GM19452 (cell line): Measurements from ENCODE around the gene LAG3.

Experiments used
- ATAC-seq: cut with Tn5 transposase; IDR thresholded peaks from one replicate; pipeline ENCODE4 v1.9.1; 2021; ENCODE audit not compliant: unreplicated experiment

LAG3 gene

DNA sequence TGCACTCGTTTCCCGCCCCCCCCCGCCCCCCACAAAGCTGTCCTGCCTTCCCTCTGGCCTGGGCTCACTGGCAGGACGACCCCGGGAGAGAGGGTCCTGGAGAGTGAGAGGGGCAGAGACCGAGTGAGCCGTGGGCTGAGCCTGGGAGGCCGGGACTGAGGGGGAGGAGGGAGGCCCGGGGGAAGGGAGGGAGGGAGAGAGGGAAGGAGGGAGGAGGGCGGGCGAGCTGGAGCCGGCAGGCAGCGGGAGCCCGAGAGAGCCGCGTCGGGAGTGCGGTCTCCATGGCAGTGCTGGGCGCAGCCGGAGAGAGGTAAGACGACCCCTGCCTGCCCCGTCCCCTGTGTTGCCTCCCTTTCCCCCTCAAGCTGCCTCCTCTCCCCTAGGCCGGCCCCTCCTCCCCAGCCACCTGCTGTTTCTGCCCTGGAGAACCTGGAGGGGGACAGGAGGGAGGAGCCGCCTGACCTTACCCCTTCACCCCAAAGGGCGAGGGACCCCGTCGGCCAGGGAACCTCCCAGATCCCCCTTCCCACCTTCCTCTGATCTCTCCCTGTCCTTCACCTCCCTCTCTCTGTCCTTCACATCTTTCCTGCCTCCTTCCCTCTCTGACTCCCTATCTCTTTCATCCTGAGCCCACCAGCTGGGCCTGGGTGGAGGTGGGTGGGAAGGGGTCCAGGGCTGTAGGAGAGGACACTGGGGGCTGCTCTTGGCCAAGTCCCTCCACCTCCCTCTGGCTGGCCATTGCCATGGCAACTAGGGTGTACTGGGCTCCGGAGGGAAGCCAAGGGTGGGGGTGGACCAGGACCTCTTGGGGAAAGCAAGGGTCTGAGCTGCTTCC is 49.5 kb downstream of the LAG3 start, which contains the start of gene GPR162:
GPR162 (plus strand) TSS at position 231 of the 835 bp plus-strand sequence. CDS start 2,078 bp downstream, outside the sequence.
- ATAC-seq: no peak

DNA sequence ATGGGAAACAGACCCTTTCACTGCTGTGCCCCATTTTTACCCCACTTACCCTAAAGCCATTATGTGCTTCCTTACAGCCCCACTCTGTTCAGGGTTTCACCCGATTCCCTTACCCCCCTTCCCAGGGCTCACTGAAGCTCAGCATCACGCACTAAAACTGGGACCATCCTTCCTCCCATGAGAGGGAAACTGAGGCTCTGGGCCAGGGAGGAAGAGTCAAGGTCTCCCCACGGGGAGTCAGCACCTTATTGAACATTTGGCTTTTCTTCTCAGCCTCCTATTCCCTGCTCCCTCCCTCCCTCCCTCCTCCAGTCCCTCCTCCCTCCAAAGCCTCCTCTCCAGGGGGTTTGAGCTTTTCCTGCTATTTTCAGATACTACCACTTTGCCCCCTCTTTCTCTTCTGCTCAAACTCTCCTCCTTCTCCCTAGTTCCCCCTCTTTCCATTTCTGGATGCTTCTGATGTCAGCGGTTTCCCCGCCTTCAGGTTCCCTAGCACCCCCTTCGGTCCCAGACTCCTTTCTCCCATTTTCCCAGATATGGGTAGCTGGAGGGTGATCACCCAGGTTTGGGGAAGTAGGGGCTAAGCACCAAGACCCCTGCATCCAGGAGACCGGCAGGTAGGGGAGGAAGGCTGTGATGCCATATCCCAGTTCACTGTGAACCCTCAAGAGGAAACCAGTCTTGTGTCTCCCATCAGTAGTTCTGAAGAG is 50.3 kb downstream of the LAG3 start:
- no peak for ATAC-seq

DNA sequence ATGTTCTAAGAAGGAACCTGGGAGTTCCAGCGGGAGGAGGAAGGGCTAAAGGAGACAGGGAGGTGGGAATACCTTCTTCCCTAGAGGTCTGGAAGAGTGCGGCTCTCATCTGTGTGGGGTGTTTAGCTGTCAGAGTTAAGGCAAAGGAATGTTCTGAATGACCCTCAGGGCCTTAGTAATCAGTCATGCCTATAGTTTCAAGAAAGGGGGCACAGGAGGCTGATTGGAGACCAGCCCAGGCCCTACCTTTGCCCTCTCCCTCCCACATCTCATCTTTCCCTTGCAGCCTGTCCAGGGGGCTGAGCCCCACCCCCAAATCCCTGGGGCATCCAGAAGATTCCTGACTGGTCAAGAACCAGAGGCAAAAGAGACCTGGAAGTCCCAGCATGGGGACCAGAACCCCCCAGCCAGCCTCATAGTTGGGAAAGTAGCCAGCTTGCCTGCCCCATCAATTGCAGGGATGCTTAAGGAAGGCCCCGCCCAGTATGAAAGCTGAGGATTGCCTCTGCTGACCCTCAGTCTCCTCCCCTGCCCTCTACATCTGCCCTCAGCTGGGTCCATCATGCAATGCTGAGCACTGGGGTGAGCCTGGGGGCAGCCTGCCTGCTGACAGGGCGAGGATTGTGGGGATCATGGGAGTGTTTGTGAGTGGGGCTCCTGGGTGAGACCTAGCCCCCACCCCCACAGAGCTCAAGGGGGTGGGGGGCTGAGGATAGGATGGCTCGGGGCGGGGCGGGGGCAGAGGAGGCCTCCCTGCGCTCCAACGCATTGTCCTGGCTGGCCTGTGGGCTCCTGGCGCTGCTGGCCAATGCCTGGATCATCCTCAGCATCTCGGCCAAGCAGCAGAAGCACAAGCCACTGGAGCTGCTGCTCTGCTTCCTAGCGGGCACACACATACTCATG is 51.1 kb downstream of the LAG3 start:
- ATAC-seq: no peak

DNA sequence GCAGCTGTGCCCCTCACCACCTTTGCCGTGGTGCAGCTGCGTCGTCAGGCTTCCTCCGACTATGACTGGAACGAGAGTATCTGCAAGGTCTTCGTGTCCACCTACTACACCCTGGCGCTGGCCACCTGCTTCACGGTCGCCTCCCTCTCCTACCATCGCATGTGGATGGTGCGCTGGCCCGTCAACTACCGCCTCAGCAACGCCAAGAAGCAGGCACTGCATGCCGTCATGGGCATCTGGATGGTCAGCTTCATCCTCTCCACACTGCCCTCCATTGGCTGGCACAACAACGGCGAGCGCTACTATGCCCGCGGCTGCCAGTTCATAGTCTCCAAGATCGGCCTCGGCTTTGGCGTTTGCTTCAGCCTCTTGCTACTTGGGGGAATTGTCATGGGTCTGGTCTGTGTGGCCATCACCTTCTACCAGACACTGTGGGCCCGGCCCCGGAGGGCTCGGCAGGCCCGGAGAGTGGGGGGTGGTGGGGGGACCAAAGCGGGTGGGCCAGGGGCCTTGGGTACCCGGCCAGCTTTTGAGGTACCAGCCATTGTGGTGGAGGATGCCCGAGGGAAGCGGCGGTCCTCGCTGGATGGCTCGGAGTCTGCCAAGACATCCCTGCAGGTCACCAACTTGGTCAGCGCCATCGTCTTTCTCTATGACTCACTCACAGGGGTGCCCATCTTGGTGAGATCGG is 51.9 kb downstream of the LAG3 start:
- ATAC-seq: no peak

DNA sequence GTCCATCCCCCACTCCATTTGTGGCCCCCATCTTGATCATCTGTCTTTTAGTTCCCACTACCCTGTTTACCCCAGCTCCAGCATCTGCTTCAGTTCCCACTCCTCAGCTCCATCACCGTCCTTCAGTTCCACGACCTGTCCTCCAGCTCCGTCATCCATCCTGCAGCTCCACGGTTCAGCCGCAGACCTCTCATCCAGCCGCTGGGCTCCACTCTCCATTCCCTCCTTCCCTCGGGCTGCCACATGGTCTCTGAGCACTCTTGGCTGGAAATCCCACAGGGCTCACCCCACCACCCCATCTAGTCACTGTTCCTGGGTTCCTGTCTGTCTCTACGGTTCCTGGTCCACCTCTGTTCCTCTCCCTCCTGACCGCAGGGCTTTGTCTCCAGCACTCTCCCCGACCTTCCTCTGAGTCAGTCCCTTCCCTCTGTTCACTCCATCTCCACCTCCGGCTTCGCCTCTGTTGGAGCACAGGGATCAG is 52.6 kb downstream of the LAG3 start:
- ATAC-seq: no peak

DNA sequence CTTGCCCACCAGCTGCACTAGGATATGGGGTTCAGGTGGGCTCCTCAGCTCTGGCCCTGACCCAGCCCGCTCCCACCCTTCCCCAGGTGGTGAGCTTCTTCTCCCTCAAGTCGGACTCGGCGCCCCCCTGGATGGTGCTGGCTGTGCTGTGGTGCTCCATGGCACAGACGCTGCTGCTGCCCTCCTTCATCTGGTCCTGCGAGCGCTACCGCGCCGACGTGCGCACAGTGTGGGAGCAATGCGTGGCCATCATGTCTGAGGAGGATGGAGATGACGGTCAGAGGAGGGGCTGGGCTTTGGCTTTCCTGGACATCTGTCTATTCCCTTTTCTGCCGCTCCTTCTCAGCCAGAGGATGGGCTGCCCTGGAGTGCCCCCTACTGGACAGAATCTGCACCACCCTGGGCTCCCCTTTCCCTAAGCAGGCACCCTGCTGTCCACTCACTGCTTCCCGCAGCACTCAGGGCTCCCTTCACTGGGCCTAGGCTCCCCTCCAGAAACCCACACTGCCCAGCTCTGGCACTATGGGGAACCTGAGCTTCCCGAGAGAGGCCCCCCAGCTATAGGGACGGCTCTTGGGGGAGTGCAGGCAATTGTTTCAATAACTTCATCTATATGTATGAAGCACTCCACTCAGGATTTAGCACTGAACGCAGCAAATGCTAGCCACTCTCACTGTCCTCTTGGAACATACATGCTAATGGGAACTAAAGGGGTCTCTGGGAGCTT is 53.2 kb downstream of the LAG3 start:
- ATAC-seq: no peak

DNA sequence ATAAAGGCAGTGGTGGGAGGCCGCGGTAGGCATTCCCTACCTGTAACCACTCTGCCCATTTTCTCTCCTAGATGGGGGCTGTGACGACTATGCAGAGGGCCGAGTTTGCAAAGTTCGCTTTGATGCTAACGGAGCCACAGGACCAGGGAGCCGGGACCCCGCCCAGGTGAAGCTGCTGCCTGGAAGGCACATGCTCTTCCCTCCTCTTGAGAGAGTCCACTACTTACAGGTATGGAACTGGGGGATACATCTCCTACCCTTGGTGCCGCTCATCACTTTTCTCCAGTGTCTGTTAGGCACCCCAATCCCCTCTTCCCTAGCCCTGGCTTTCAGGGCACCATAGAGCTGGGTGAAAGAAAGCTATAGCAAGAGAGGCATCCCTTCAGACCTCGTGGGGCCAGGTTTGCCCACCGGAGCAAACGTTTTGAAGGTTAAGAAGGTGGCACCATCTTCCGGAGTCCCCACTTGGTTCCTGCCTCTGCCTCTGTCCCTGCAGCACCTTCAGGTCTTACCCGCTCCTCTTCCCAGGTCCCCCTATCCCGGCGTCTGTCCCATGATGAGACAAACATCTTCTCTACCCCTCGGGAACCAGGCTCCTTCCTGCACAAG is 53.9 kb downstream of the LAG3 start:
- ATAC-seq: no peak

DNA sequence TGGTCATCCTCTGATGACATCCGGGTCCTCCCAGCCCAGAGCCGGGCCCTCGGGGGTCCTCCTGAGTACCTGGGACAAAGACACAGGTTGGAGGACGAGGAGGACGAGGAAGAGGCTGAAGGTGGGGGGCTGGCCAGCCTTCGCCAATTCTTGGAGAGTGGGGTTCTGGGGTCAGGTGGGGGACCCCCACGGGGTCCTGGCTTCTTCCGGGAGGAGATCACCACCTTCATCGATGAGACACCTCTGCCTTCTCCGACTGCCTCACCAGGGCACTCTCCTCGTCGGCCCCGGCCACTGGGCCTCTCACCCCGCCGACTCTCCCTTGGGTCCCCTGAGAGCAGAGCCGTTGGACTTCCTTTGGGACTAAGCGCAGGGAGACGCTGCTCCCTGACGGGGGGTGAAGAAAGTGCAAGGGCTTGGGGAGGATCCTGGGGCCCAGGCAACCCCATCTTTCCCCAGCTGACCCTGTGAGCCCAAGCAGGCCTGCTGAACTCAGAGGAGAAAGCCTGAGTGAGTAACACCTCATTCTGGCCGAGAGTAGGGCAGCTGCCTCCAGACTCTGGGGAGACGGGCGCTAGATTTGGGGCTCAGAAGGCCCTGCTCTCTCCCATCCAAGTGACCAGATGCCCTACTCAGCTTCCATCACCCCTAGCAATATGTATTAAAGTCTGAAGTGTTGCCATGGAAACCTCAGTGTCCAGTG is 54.6 kb downstream of the LAG3 start:
- no peak for ATAC-seq

DNA sequence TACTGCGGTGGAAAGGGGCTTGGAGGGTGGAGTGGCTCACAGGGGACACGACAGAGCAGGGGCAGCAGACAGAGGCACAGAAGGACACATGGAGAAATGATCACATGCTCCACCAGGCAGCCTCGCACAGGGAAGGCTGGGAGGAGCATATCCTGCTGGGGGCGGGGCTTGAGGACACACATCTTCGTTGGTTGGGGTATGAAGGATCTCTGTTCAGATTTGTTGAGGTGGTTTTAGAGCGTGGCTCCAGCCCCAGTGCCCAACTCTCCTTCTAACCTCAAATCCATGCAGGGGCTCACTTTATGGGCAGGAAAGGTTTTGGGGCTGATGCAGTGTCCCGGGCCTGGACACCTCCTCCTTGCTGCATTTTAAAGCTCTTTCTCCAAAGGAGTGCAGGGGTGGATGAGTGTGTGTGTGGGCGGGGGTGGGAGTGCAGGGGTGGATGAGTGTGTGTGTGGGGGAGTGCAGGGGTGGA is 55.2 kb downstream of the LAG3 start:
- no peak for ATAC-seq
